NCI-H748 (cell line): ENCODE data around the gene SLC35G6.
"Not testable (repeated sequence)": the region's sequence is repeated elsewhere in the genome, so short reads cannot be mapped to it uniquely, and the experiment has no call there.

Experiments
- DNase-seq: peaks from one replicate; lab custom pipeline; 2025; ENCODE audit not compliant: unreplicated experiment; lab: John Stamatoyannopoulos, UW

The SLC35G6 gene

GRCh38 chr17:7477392-7478275, 3.6 kb upstream of the SLC35G6 start:
- peak; percentile 54 for DNase-seq

- peak; percentile 59 for DNase-seq
Observed at GRCh38 chr17:7478276-7479212, 2.7 kb upstream of the SLC35G6 start.

- DNase-seq, result peak; percentile 72
Observed at GRCh38 chr17:7479213-7480088, 1.8 kb upstream of the SLC35G6 start, which contains the start of gene ZBTB4. Gene ZBTB4, minus strand, starts transcription at chr17:7479631. Its CDS starts 12,830 bp downstream, at chr17:7466801.

- DNase-seq, result no peak
Observed at GRCh38 chr17:7480089-7480384, 1.2 kb upstream of the SLC35G6 start.

GRCh38 chr17:7481842-7482741, 846 bp downstream of the SLC35G6 start:
- not testable (repeated sequence) for DNase-seq

- not testable (repeated sequence) for DNase-seq
Observed at GRCh38 chr17:7482742-7483088, 1.5 kb downstream of the SLC35G6 start.

GRCh38 chr17:7483255-7484066, 2.2 kb downstream of the SLC35G6 start:
- DNase-seq, result peak; percentile 98

- peak; percentile 98 for DNase-seq
Observed at GRCh38 chr17:7484067-7484918, 3.0 kb downstream of the SLC35G6 start, which contains the start of gene POLR2A. Gene POLR2A, plus strand, starts transcription at chr17:7484366.

GRCh38 chr17:7484919-7485377, 3.7 kb downstream of the SLC35G6 start:
- DNase-seq, result peak; percentile 78

GRCh38 chr17:7486181-7486580, 4.9 kb downstream of the SLC35G6 start:
- no peak for DNase-seq

GRCh38 chr17:7490144-7490543, 8.9 kb downstream of the SLC35G6 start:
- DNase-seq, result no peak

- no peak for DNase-seq
Observed at GRCh38 chr17:7491583-7491982, 10.3 kb downstream of the SLC35G6 start.

- no peak for DNase-seq
Observed at GRCh38 chr17:7493941-7494340, 12.7 kb downstream of the SLC35G6 start.

- no peak for DNase-seq
Observed at GRCh38 chr17:7495906-7496434, 14.7 kb downstream of the SLC35G6 start.

- DNase-seq, result no peak
Observed at GRCh38 chr17:7496470-7497183, 15.4 kb downstream of the SLC35G6 start.

GRCh38 chr17:7497228-7497627, 16.0 kb downstream of the SLC35G6 start:
- no peak for DNase-seq

GRCh38 chr17:7497636-7498035, 16.4 kb downstream of the SLC35G6 start:
- DNase-seq, result no peak
